GM19468 (cell line): ENCODE measurements around the gene SNCB.

Experiments
- ATAC-seq: cut with Tn5 transposase; IDR thresholded peaks from one replicate; pipeline ENCODE4 v1.9.1; 2021; ENCODE audit warnings: mild to moderate bottlenecking, moderate library complexity, moderate number of reproducible peaks; ENCODE audit not compliant: unreplicated experiment; ENCODE audit errors: extremely low read depth

The SNCB gene

GRCh38 chr5:176626876-176627236, 3.5 kb downstream of the SNCB start:
- no peak for ATAC-seq

DNA sequence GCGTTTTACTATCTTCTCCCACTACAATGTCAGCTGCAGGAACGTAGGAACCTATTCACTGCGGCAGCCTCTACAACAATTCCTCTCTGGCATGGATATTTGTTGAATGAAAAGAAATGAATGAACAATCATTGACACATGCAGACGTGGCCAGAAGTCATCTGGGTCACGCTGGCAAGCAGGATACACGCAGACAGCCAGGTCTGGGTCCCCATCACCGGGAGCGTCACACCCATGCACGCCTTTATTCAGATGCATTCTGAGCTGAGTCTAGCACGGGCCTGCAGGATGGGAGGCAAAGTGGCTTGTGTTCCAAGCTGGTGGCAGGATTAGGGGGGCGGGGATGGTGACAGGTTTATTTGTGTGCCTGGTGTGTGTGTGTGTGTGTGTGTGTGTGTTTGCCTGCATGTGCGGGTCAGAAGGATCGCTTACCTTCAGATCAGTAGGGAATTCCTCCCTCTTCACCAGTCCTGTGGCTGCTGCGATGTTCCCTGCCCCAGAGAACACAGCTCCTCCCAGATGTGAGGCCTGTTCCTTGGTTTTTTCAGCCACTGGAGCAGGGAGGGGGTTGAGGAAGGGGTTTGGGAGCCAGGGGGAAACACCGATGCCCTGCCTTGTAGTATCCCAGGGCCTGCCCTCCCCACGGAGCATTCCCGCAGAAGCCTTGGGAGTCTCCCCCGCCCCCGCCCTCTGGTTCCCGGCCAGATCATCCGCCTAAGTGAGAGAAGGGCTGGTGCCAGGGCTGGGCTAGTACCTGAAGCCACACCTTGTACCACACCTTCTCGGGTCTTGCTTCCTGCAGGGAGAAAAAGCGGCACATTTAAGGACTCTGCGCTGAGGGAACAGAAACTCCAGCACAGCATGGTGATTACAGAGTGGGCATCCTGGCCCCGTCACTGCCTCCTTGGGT, 4.1 kb downstream of the SNCB start:
- no peak for ATAC-seq

DNA sequence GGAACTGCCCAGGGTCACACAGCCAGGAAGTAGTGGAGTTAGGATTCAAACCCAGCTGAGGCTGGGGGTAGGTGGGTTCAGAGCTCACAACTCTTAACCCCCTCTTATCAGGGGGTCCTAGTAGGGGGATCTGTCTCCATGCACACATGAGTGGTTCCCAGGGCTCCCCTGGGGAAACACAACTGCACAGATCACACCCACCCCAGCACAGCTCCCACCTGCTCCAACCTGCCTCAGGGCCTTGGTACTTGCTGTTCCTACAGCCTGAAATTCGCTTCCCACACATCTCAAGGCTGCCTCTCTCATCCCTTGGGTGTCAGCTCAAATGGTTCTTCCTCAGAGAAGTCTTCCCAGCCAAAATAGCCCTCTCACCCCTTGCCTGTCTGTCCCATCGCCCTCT, 4.8 kb downstream of the SNCB start:
- no peak for ATAC-seq

DNA sequence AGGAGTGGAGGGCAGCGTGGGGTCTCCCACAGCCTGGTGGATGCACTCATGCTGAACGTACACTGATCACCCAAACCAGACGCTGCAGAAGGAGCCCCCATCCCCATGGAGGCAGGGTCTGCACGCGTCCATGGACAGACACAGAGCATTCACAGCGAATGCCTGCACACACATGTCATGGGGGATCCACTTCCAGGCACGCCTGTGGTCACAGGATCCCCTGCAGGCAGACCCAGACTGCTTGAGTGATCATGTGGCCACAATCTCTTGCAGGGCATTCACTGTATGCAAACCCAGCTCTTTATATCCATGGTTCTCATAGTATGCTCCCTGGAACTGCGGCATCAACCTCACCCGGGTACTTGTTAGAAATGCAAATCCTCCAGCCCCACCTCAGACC, 5.4 kb downstream of the SNCB start:
- ATAC-seq = no peak

DNA sequence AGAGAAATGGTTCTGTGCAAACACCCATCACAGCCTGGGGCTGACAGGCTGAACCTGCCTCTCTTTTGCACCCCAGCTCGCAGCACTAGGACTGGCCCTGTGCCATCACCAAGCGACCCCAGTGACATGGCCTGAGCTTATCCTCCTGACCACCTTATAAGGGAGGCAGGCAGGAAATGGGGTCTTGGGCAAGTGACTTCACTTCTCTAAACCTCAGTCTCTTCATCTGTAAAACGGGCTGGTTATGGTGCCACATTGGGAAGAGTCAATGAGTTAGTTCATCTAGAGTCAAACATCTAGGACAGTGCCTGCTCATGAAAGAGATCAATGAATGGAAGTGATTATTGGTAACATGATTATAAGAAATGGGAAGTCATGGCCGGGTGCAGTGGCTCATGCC, 6.2 kb downstream of the SNCB start:
- ATAC-seq = no peak

DNA sequence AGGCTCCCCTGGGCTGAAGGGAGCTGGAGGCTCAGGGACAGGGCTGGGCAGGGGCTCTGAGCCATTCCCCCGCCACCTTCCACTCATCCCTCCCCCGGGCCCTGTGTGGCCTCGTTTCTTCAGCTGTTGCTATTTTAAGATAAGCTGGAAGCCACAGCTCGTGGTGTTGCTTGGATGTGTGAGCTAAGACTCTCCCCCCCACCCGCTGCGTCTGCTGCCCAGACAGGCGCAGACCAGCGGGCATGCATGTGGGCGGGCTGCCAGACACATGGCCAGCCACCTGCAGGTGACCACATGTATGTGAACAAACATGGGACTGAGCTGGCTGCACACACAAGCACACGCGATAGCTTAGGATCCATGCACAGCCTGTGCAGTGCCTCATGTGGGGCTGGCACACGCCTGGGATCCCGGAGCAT, 8.7 kb downstream of the SNCB start:
- no peak for ATAC-seq

GRCh38 chr5:176620333-176620981, 9.9 kb downstream of the SNCB start:
- ATAC-seq = no peak

- ATAC-seq = no peak
Observed at GRCh38 chr5:176619569-176620332, 10.6 kb downstream of the SNCB start.

GRCh38 chr5:176619203-176619568, 11.1 kb downstream of the SNCB start:
- no peak for ATAC-seq

DNA sequence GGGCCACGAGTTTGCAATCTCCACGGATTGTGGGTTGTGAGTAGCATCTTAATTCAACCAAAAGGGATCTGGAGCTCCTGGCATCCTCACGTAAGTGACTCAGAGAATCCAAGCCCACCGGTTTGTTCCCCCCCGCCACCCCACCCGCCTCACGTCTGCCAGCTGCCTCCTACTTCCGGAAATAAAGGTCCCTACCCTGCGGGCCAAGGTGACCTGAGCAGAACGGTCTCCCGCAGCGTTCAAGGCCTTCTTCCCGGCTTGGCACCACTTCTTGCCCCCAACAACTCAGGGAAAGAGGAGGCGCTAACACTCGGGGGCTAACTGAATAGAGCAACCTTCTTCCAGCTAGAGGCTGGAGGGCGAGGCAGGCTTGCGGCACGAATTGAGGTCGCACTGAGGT, 11.6 kb downstream of the SNCB start:
- no peak for ATAC-seq

- no peak for ATAC-seq
Observed at GRCh38 chr5:176616511-176616910, 13.8 kb downstream of the SNCB start.

- no peak for ATAC-seq
Observed at GRCh38 chr5:176614805-176615478, 15.4 kb downstream of the SNCB start.

DNA sequence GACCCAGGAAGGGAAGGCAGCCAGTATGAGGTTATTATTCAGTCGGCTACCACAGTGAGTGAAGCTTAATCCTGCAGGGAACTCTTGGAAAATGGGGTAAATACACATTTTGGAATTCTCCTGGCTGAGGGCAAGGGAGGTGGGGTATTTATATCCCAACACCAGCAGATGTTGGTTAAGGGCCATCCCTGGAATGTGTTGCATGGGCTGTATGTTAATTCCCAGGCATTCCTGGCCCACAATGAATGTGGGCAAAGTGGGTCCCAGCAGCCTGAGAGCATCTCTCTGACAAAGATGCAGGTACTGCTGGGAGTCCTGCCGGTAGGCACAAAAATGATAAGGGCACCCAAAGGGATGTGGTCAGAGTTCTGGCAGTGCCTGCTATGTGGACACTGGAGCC, 17.5 kb downstream of the SNCB start:
- ATAC-seq = no peak

- ATAC-seq = no peak
Observed at GRCh38 chr5:176612008-176612407, 18.3 kb downstream of the SNCB start.

DNA sequence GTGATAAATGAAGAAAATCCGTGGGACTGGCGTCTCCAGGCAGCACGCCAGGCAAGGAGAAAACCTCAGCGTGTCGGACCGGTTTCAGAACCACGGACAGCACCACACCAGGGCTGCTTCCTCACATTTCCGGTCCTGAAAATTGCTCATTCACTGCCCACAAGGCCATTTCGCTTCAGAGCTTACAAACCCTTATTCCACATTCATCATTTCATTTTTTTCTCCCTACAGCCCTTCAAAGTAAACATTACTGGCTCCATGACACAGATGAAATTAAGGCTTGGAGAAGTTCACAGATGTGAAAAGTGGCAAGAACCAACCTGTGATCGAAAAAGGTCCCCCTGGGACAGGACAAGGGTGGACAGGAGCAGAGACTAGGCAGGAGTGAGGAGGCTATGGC, 18.9 kb downstream of the SNCB start:
- ATAC-seq = no peak

DNA sequence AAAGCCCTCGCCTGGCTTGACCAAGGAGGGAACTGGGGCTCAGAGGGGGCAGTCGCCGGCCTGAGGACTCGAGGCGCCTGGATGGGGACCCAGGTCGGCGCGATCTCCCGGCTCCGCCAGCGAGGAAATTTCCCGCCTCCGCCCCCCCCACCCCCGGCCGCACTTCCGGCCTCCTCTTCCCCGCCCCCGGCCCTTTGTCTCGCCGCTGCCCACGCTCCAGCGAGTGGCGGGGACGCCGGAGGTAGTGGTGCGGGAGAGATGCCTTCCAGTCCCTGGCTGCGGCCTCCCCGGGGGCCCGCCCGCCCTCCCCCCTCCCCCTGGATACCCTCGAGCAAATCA, 19.9 kb downstream of the SNCB start:
- no peak for ATAC-seq

DNA sequence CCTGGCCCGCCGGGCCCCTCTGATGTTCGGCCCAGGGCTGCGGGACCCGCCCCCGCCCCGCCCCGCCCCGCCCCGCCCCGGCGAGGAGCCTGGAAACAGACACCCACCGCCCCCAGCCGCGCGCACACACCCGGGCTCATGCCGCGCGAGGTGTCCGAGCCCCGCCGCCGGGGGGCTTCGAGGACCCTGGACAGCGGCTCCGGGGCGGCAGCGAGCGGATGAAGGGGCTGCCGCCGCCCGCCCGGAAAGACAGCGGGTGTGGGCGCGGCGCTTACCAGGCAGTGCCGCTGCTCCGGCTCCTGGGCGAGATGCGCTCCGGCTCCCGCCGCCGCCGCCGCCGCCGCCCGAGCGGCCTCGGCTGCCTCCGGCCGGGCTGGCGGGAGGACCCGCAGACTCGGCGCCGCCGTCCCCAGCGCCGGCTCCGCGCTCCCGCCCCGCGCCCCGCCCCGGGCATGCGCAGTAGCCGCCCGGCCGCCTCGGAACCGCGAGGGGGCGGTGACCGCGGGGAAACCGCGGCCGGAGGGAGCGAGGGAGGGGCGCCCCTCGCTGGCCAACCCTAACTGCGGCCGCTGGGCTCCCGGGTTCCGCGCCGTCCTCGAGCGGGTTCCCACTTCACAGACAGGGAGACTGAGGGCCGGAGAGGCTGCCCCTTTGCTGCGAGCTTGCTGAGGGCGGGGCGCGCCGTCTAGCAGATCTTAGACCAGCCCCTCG, 20.5 kb downstream of the SNCB start, which contains the start of gene GPRIN1:
GPRIN1 (minus strand) TSS at position 433 of the 711 bp plus-strand sequence. CDS start 10,322 bp downstream, outside the sequence.
- ATAC-seq = peak; percentile 30

DNA sequence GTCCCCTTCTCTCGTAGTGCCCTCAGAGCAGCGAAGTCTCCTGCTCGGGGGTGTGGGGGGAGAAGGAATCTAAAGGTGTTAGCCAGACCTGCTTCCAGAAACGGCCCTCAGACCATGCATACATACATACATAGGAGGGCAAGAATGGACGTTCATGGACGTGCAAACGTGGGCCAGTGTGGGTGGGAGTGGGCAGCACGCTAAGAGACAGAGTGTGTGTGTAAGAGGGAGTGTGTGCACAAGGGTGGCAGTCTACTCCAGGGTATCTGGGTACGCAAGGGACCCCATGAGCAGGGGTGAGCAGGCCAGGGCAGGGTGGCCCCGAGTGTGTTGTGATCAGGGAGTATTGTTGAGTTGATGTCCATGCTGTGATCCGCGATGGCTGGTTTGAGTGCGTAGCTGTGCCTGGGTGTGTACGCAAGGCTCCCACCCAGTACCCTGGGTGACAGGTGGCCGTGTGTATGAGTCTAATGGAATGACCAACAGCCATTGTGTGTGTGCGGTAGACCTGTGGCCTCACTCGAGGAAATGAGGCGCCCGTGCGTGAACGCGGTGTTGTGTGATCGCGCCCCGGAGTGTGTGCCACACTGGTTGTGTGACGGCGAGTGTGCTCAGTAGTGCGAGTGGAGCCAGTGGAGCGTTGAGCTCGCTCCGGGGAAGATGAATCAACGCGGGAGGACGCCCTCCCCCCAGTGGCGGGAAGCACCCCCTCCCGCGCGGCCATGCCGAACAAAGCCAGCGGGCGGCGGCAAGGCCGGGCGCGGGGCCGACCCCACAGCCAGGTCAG, 21.2 kb downstream of the SNCB start:
- ATAC-seq = no peak

DNA sequence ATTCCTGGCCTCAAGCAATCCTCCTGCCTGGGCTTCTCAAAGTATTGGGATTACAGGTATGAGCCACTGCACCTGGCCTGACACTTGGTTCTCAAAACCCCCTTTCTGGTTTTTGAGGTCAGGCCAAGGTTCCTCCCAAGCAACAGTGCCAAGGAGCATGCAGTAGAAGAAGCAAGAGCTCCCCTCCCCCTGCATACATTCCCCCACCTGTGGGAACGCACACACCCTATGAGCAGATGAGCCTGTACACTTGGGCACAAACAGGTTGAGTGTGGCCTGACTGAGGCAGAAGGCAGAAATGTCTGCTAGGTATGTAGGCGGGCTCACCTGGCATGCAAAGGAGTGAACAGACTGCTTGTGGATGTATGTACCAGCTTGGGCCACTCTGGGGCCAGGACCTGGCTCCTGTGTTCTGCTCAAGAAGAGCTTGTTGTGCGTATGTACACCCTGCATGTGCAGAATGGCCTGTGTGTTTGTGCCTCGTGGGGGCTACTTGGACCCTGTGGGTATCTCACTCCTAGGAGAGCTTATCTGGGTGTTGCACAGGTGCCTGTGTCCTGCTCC, 22.1 kb downstream of the SNCB start:
- ATAC-seq = no peak
